Endothelial cell of umbilical vein (primary cell): ENCODE results near the gene MYOZ3. TPM values are rescaled to one million over a fixed set of nuclear protein-coding genes. Genes with fewer than 3 reads are reported as not detected.

Experiments
- BruUV-seq: library from RNA; stranded (reverse); fragments of 400-500 nt; replicated peaks from 2 replicates; lab custom pipeline; 2021; lab: Mats Ljungman, UMichigan
- CTCF ChIA-PET: fragments of 300-600, 350-600 bp; sonication (Branson Sonifier 250); formaldehyde crosslinking; loops from one replicate; lab custom pipeline; 2021; ENCODE audit warnings: antibody characterized with exemption, inconsistent platforms; lab: Charles Lee
- POLR2A ChIA-PET: fragments of 300-600, 350-600 bp; sonication (Branson Sonifier 250); formaldehyde crosslinking; loops from one replicate; lab custom pipeline; 2021; ENCODE audit warnings: antibody characterized with exemption, inconsistent platforms; lab: Charles Lee
- DNase-seq: peaks from one replicate; pipeline ENCODE4 v3.0.0-alpha.2; 2011; ENCODE audit warnings: low read depth, low spot score
- FAIRE-seq: peaks from 2 replicates; lab custom pipeline; 2011; peaks lifted over from hg19 to GRCh38; lab: Jason Lieb, UNC
- H2AFZ ChIP-seq: 2 replicates; pipeline ENCODE4 v1.6.0; 2012; ENCODE audit warnings: low read depth, low read length, control low read depth, inconsistent platforms
- H3K27ac ChIP-seq: 2 replicates; pipeline ENCODE4 v1.5.1; 2011; ENCODE audit warnings: low read depth, mild to moderate bottlenecking, control low read depth, low read length, moderate library complexity; ENCODE audit not compliant: insufficient read depth
- H3K27me3 ChIP-seq, 2 experiments: 2 replicates each; pipeline versions ENCODE4 v1.6.0 to v1.6.1; 2011; ENCODE audit warnings: low read length in 2 of 2, mixed read lengths in 1 of 2; ENCODE audit not compliant: control insufficient read depth in 2 of 2, insufficient read depth in 2 of 2
- H3K36me3 ChIP-seq, 2 experiments: 2 replicates in 1 of 2; 3 replicates in 1 of 2; pipeline ENCODE4 v1.5.1; 2011; ENCODE audit warnings: low read length in 2 of 2, mild to moderate bottlenecking in 1 of 2, moderate library complexity in 1 of 2; ENCODE audit not compliant: control insufficient read depth in 2 of 2, insufficient read depth in 2 of 2; ENCODE audit errors: extremely low read depth in 1 of 2
- H3K4me1 ChIP-seq: 3 replicates; pipeline ENCODE4 v1.5.1; 2011; ENCODE audit warnings: mild to moderate bottlenecking, low read length; ENCODE audit not compliant: control insufficient read depth, insufficient read depth; ENCODE audit errors: extremely low read depth
- H3K4me2 ChIP-seq: 2 replicates; pipeline ENCODE4 v1.6.1; 2011; ENCODE audit warnings: low read length, control low read depth, mixed read lengths; ENCODE audit not compliant: insufficient read depth
- H3K4me3 ChIP-seq, 3 experiments: fragments of 200-600 bp in 1 of 3; sonication (generic), shearing (Covaris generic) in 1 of 3; replicated peaks in 1 of 3; 2 replicates each; pipeline ENCODE4 v1.5.1; 2011 to 2016; ENCODE audit warnings: control low read depth in 3 of 3, low read length in 3 of 3, mild to moderate bottlenecking in 2 of 3, inconsistent platforms in 1 of 3, low read depth in 1 of 3, moderate library complexity in 1 of 3; ENCODE audit not compliant: insufficient read depth in 1 of 3
- H3K79me2 ChIP-seq: 2 replicates; pipeline ENCODE4 v1.6.0; 2012; ENCODE audit warnings: low read length, inconsistent platforms; ENCODE audit not compliant: control insufficient read depth, insufficient read depth
- H3K9ac ChIP-seq: replicated peaks from 2 replicates; pipeline ENCODE3; 2011; ENCODE audit warnings: low read length, control low read depth; ENCODE audit not compliant: insufficient read depth; ENCODE audit errors: extremely low read depth
- H3K9me1 ChIP-seq: replicated peaks from 3 replicates; pipeline ENCODE4 v1.6.0; 2011; ENCODE audit warnings: mild to moderate bottlenecking, low read length; ENCODE audit not compliant: control insufficient read depth, insufficient read depth; ENCODE audit errors: extremely low read depth
- H3K9me3 ChIP-seq: replicated peaks from 2 replicates; pipeline ENCODE4 v1.5.1; 2012; ENCODE audit warnings: low read length, inconsistent platforms; ENCODE audit not compliant: control insufficient read depth, insufficient read depth
- H4K20me1 ChIP-seq: replicated peaks from 2 replicates; pipeline ENCODE3; 2011; ENCODE audit warnings: mild to moderate bottlenecking, low read length; ENCODE audit not compliant: control insufficient read depth, insufficient read depth; ENCODE audit errors: extremely low read depth
- EZH2 ChIP-seq: IDR thresholded peaks from 2 replicates; pipeline ENCODE4 v1.6.1; 2012; ENCODE audit warnings: borderline replicate concordance, low read depth, mild to moderate bottlenecking, moderate library complexity, low read length, inconsistent platforms; ENCODE audit not compliant: severe bottlenecking
- FOS ChIP-seq: IDR thresholded peaks from 2 replicates; pipeline ENCODE4 v1.6.1; 2011; ENCODE audit warnings: mild to moderate bottlenecking, low read length, moderate library complexity, borderline replicate concordance; ENCODE audit not compliant: insufficient read depth
- GATA2 ChIP-seq: IDR thresholded peaks from 2 replicates; pipeline ENCODE4 v1.7.0; 2011; ENCODE audit warnings: low read depth, mild to moderate bottlenecking, moderate library complexity, mixed read lengths, low read length; ENCODE audit not compliant: insufficient read length, insufficient read depth
- JUN ChIP-seq: IDR thresholded peaks from 2 replicates; pipeline ENCODE4 v1.6.1; 2011; ENCODE audit warnings: borderline replicate concordance, low read depth; ENCODE audit not compliant: insufficient read length, insufficient read depth
- MYC ChIP-seq: IDR thresholded peaks from one replicate; pipeline ENCODE4 v1.6.1; 2011; ENCODE audit warnings: mild to moderate bottlenecking, low read depth, low read length
- POLR2A ChIP-seq: IDR thresholded peaks from 2 replicates; pipeline ENCODE4 v1.6.1; 2012; ENCODE audit warnings: low read depth, mild to moderate bottlenecking, control low read depth, low read length
- POLR2AphosphoS5 ChIP-seq: IDR thresholded peaks from 2 replicates; pipeline ENCODE4 v1.6.1; 2012; ENCODE audit warnings: low read depth, mild to moderate bottlenecking, control low read depth, low read length, moderate library complexity; ENCODE audit not compliant: insufficient read depth
- dilution Hi-C: fragments of 300-500 bp; cut with MboI; formaldehyde crosslinking; loops from one replicate; pipeline ENCODE4 v1.15.0; 2019; ENCODE audit warnings: low sequenced_read_pairs; ENCODE audit not compliant: extremely low pct_ligation_motif_present
- intact Hi-C: fragments of 100-400 bp; cut with micrococcal nuclease; formaldehyde crosslinking; loops from one replicate; pipeline ENCODE4 v1.10.0; 2022
- polyA plus RNA-seq, 4 experiments: library from polyadenylated mRNA; depleted of rRNA in 3 of 4; stranded (reverse) in 3 of 4; unstranded in 1 of 4; fragments of >200 nt; gene quantifications; 2 replicates each; pipeline versions ENCODE4 v1.2.1 to v1.2.3, GENCODE V29; 2011 to 2012; ENCODE audit warnings: missing spikeins in 1 of 4
- total RNA-seq: library from RNA; stranded (reverse); gene quantifications from 2 replicates; pipeline ENCODE4 v1.2.3, GENCODE V29; 2021
- TF ChIP-seq, protein P1 (sequence below): IDR thresholded peaks from 2 replicates; pipeline ENCODE4 v1.6.1; 2011; ENCODE audit not compliant: insufficient read depth, insufficient read length
- TF ChIP-seq, protein P2 (sequence below), 2 donors: IDR thresholded peaks; 1 replicate in 1 of 2; 2 replicates in 1 of 2; pipeline ENCODE4 v1.5.1; 2011; ENCODE audit warnings: low read length in 2 of 2, mild to moderate bottlenecking in 2 of 2, moderate library complexity in 2 of 2, control low read depth in 1 of 2, inconsistent platforms in 1 of 2, low read depth in 1 of 2; ENCODE audit not compliant: insufficient read depth in 1 of 2; ENCODE audit errors: extremely low read depth in 1 of 2

Gene MYOZ3
- total and polyA plus RNA-seq, 2 donors (not counting 3 experiments of a cell fraction or from before 2014, with no cell fraction given) = 0.43 to 1.1 TPM

DNA sequence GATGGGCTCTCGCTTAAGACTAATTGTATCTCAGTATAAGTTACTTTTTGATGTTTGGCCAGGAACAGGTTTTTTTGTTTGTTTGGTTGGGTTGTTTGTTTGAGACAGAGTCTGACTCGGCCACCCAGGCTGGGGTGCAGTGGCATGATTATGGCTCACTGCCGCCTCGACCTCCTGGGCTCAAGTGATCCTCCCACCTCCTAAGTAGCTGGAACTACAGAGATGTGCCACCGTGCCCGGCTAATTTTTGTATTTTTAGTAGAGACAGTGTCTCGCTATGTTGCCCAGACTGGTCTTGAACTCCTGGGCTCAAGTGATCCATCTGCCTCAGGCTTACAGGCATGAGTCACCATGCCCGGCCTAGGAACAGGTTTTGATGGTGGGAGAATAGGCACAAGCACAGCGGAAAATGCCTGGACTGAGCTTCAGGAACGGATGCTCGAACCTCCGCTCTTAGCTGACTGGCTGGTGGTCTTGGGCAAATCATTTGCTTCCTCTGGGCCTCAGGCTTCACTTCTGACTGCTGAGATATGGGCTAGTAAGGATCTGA lies 32.0 kb upstream of the MYOZ3 start:
- no peaks in the 10 kb centered on the region for H3K9me1 ChIP-seq
- dilution Hi-C loops (no loop called here), intact Hi-C loops (no loop called here)
- no peak overlapping the region for H3K4me2 ChIP-seq
- no peak overlapping the region for H2AFZ ChIP-seq
- TF ChIP-seq POLR2AphosphoS5 (no peak), JUN (no peak), POLR2A (no peak), MYC (no peak), FOS (no peak), EZH2 (no peak), GATA2 (no peak)
- TF ChIP-seq, protein P1, sequence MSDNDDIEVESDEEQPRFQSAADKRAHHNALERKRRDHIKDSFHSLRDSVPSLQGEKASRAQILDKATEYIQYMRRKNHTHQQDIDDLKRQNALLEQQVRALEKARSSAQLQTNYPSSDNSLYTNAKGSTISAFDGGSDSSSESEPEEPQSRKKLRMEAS = no peak
- TF ChIP-seq, protein P2, sequence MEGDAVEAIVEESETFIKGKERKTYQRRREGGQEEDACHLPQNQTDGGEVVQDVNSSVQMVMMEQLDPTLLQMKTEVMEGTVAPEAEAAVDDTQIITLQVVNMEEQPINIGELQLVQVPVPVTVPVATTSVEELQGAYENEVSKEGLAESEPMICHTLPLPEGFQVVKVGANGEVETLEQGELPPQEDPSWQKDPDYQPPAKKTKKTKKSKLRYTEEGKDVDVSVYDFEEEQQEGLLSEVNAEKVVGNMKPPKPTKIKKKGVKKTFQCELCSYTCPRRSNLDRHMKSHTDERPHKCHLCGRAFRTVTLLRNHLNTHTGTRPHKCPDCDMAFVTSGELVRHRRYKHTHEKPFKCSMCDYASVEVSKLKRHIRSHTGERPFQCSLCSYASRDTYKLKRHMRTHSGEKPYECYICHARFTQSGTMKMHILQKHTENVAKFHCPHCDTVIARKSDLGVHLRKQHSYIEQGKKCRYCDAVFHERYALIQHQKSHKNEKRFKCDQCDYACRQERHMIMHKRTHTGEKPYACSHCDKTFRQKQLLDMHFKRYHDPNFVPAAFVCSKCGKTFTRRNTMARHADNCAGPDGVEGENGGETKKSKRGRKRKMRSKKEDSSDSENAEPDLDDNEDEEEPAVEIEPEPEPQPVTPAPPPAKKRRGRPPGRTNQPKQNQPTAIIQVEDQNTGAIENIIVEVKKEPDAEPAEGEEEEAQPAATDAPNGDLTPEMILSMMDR (IDR thresholded peaks at IDR 0.05; ENCODE audit: extremely low read depth in 1 of 2, insufficient read depth in 1 of 2, low read depth in 1 of 2, low read length in 2 of 2) = no peak
- ChIA-PET CTCF (interaction anchor here (1.0 to 2.2 kb wide), 4 partner anchors 9 to 27 kb away, joined by 3 to 7 read pairs (median 5); no protein-coding TSS in a partner anchor), POLR2A (no interaction called here)
- no TSS peak for BruUV-seq
- H4K20me1 ChIP-seq = no peaks in the 10 kb centered on the region
- no peak for DNase-seq
- H3K9ac ChIP-seq = no peak overlapping the region
- H3K4me3 ChIP-seq = no peak overlapping the region
- H3K4me1 ChIP-seq = peaks cover 38% of the 10 kb centered on the region
- no peaks in the 10 kb centered on the region for H3K79me2 ChIP-seq
- no peaks in the 10 kb centered on the region for H3K27me3 ChIP-seq
- no peak overlapping the region for H3K27ac ChIP-seq
- no peaks in the 10 kb centered on the region for H3K9me3 ChIP-seq
- no peak for FAIRE-seq
- H3K36me3 ChIP-seq = peaks cover 0 to 11% of the 10 kb centered on the region in 2 experiments
